Liver (tissue), 3 donors: ENCODE data around the gene ME2.
"Not testable (repeated sequence)": the region's sequence is repeated elsewhere in the genome, so short reads cannot be mapped to it uniquely, and the experiment has no call there.

ENCODE experiments used
- JUND ChIP-seq, 2 donors: IDR thresholded peaks; 2 replicates each; pipeline ENCODE4 v1.6.1; 2016; ENCODE audit warnings: antibody characterized with exemption in 2 of 2
- TF ChIP-seq, protein P1 (sequence below): IDR thresholded peaks from 2 replicates; pipeline ENCODE4 v1.6.1; 2016; ENCODE audit warnings: antibody characterized with exemption
- TF ChIP-seq, protein P2 (sequence below): fragments of 150-350 bp; IDR thresholded peaks from 2 replicates; pipeline ENCODE4 v1.5.1; 2017; ENCODE audit warnings: improper control_type of control experiment, low read depth, low read length; ENCODE audit not compliant: missing input control
- donor health status: healthy.
- donor health status: healthy.

GRCh38 chr18:50833496-50833895 lies 45.4 kb upstream of the ME2 start:
- TF ChIP-seq, protein P1, sequence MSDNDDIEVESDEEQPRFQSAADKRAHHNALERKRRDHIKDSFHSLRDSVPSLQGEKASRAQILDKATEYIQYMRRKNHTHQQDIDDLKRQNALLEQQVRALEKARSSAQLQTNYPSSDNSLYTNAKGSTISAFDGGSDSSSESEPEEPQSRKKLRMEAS: not testable (repeated sequence)
- TF ChIP-seq JUND (IDR thresholded peaks at IDR 0.05): not testable (repeated sequence)
- TF ChIP-seq, protein P2, sequence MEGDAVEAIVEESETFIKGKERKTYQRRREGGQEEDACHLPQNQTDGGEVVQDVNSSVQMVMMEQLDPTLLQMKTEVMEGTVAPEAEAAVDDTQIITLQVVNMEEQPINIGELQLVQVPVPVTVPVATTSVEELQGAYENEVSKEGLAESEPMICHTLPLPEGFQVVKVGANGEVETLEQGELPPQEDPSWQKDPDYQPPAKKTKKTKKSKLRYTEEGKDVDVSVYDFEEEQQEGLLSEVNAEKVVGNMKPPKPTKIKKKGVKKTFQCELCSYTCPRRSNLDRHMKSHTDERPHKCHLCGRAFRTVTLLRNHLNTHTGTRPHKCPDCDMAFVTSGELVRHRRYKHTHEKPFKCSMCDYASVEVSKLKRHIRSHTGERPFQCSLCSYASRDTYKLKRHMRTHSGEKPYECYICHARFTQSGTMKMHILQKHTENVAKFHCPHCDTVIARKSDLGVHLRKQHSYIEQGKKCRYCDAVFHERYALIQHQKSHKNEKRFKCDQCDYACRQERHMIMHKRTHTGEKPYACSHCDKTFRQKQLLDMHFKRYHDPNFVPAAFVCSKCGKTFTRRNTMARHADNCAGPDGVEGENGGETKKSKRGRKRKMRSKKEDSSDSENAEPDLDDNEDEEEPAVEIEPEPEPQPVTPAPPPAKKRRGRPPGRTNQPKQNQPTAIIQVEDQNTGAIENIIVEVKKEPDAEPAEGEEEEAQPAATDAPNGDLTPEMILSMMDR: not testable (repeated sequence)
